ENCODE results near the gene RALGAPA1. TPM values are rescaled to one million over a fixed set of nuclear protein-coding genes. Genes with fewer than 3 reads are reported as not detected.
"Not testable (repeated sequence)": the region's sequence is repeated elsewhere in the genome, so short reads cannot be mapped to it uniquely, and the experiment has no call there.

RALGAPA1 gene
- 10 to 100 TPM; 38.9 to 60.2 TPM for total RNA-seq

DNA sequence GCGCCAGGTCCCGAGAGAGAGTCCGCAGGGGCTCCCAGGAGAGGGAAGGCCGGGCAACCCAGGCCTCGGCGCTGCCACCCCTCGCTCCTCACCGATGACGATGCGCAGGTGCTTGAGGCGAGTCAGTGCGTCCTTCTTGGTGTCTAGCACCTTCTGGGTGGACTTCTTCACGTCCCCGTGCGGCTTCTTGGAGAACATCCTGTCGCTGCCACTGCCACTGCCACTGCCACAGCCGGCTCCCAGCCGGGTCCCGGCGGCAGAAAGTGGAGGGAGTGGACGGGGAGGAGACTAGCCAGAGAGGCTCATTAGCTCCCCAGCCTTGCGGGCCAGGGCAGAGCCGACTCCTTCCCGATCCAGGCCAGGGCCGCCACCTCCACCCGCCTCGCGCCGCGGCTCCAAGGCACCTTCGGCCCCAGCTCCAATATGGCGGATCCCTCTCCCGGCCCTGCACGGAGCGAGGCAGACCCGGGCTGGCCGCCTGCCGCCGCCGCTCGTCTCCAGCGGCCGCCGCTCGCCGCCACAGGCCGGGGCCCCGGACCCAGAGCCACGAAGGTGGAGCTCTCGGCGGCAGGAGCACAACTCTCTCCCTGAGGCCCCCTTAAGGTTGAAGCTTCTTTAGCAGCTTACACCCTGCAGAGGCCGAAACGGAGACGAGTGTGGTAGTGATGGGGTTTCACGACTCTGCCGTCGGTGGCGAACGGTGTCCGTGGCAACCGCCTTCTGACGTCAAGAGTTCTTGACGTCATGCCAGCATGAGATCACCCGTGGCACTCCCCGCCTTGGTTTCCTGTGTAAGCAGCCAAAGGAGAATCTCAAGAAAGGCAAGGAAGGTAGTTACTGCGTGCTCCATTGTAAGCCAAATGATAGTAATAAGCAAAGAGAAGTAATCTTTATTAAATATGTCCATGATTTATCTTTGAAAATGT is at the start of gene RALGAPA1:
Gene RALGAPA1, minus strand, starts transcription at position 658 of the 926 bp plus-strand sequence. Its CDS starts 460 bp downstream, at position 198.
- Mint-ChIP-seq H3K4me3 (peak within 1 kb of the TSS; percentile 100), H3K27ac (peak within 1 kb of the TSS; percentile 92), H3K4me1 (ENCODE audit: low read depth in 2 of 2) (peaks cover 18 to 26% of the 10 kb centered on the region in 2 donors)
- not testable (repeated sequence) for H3K9me3 Mint-ChIP-seq, H3K36me3 Mint-ChIP-seq, H3K27me3 Mint-ChIP-seq
- DNase-seq (ENCODE audit: low spot score): peak; percentile 93
- peak; percentile 98 to 99 for ATAC-seq

- Mint-ChIP-seq H3K4me3 (no peak overlapping the region), H3K4me1 (ENCODE audit: low read depth in 2 of 2) (peaks cover 0 to 4% of the 10 kb centered on the region in 2 donors), H3K27ac (no peak overlapping the region), H3K27me3 (no peaks in the 10 kb centered on the region), H3K9me3 (no peaks in the 10 kb centered on the region), H3K36me3 (peaks cover 12% of the 10 kb centered on the region)
- ATAC-seq (no peak), DNase-seq (ENCODE audit: low spot score) (no peak)
These were observed 49.6 kb upstream of the RALGAPA1 start for GRCh38 chr14:35858521-35859209.

DNA sequence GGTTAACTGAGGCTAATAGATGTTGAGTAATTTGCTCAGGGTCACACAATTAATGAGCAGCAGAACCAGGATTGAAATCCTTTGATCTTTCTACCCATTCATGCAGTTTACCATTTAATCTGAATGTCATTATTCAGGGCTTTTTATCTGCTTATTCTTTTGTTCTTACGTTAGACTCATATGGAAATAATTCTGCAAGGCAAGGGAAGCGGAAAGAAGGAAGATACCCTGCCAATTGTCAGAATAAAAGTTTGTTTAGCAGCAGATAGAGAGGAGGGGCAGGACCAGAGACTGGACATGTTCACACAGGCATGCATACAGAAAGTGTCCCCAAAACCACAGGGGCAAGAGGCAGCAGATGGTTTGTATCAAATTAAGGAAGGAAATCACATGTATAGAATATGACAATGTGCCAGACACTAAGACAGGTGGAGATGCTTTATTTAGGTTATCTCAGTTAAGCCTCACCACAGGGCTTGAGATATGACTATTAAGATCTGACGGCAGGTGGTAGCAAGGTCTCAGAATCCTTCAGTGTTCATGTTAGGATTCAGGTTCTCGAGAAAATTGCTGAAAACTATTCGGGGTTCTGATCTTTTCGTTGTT is 46.9 kb upstream of the RALGAPA1 start:
- H3K9me3 Mint-ChIP-seq: no peaks in the 10 kb centered on the region
- no peak overlapping the region for H3K4me3 Mint-ChIP-seq
- no peaks in the 10 kb centered on the region for H3K27me3 Mint-ChIP-seq
- peaks cover 0 to 4% of the 10 kb centered on the region in 2 donors for H3K4me1 Mint-ChIP-seq (ENCODE audit: low read depth in 2 of 2)
- peaks cover 16% of the 10 kb centered on the region for H3K36me3 Mint-ChIP-seq
- DNase-seq (ENCODE audit: low spot score) (no peak), ATAC-seq (no peak)
- H3K27ac Mint-ChIP-seq: no peak overlapping the region

- Mint-ChIP-seq H3K9me3 (no peaks in the 10 kb centered on the region), H3K27me3 (no peaks in the 10 kb centered on the region), H3K27ac (no peak overlapping the region), H3K4me1 (ENCODE audit: low read depth in 2 of 2) (peaks cover 0 to 4% of the 10 kb centered on the region in 2 donors), H3K36me3 (peaks cover 18% of the 10 kb centered on the region), H3K4me3 (no peak overlapping the region)
- DNase-seq (ENCODE audit: low spot score): no peak
- no peak for ATAC-seq
These were observed 45.7 kb upstream of the RALGAPA1 start for GRCh38 chr14:35854696-35855270.

GRCh38 chr14:35853225-35853624 is 44.1 kb upstream of the RALGAPA1 start:
- H3K4me1 Mint-ChIP-seq (ENCODE audit: low read depth in 2 of 2): peaks cover 0 to 4% of the 10 kb centered on the region in 2 donors
- no peak overlapping the region for H3K27ac Mint-ChIP-seq
- no peaks in the 10 kb centered on the region for H3K9me3 Mint-ChIP-seq
- H3K4me3 Mint-ChIP-seq: no peak overlapping the region
- ATAC-seq (no peak), DNase-seq (ENCODE audit: low spot score) (no peak)
- peaks cover 13% of the 10 kb centered on the region for H3K36me3 Mint-ChIP-seq
- no peaks in the 10 kb centered on the region for H3K27me3 Mint-ChIP-seq

GRCh38 chr14:35851823-35852222 is 42.7 kb upstream of the RALGAPA1 start:
- Mint-ChIP-seq H3K9me3 (no peaks in the 10 kb centered on the region), H3K4me1 (ENCODE audit: low read depth in 2 of 2) (peaks cover 0 to 4% of the 10 kb centered on the region in 2 donors), H3K27ac (no peak overlapping the region), H3K4me3 (no peak overlapping the region), H3K36me3 (peaks cover 13% of the 10 kb centered on the region), H3K27me3 (no peaks in the 10 kb centered on the region)
- no peak for DNase-seq (ENCODE audit: low spot score)
- no peak for ATAC-seq

DNA sequence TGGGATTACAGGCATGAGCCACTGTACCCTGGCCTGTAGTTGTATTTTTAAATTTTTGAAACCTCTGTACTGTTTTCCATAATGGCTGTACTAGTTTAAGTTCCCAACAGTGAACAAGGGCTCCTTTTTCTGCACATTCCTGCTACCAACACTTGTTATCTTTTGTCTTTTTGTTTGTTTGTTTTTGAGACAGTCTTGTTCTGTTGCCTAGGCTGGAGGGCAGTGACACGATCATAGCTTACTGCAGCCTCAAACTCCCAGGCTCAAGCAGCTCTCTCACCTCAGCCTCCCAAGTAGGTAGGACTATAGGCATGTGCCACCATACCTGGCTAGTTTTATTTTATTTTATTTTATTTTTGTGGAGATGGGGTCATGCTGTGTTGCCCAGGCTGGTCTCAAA is 40.0 kb upstream of the RALGAPA1 start:
- Mint-ChIP-seq H3K36me3 (peaks cover 20% of the 10 kb centered on the region), H3K9me3 (no peaks in the 10 kb centered on the region), H3K27ac (no peak overlapping the region), H3K27me3 (no peaks in the 10 kb centered on the region), H3K4me1 (ENCODE audit: low read depth in 2 of 2) (peaks cover 0 to 3% of the 10 kb centered on the region in 2 donors), H3K4me3 (no peak overlapping the region)
- ATAC-seq (no peak), DNase-seq (ENCODE audit: low spot score) (no peak)

GRCh38 chr14:35847636-35848035 is 38.5 kb upstream of the RALGAPA1 start:
- ATAC-seq: no peak
- no peak for DNase-seq (ENCODE audit: low spot score)
- Mint-ChIP-seq H3K4me3 (no peak overlapping the region), H3K27me3 (no peaks in the 10 kb centered on the region), H3K4me1 (ENCODE audit: low read depth in 2 of 2) (peaks cover 0 to 3% of the 10 kb centered on the region in 2 donors), H3K9me3 (peaks cover 4% of the 10 kb centered on the region), H3K27ac (no peak overlapping the region), H3K36me3 (peaks cover 28% of the 10 kb centered on the region)

- Mint-ChIP-seq H3K27me3 (no peaks in the 10 kb centered on the region), H3K4me3 (no peak overlapping the region), H3K4me1 (ENCODE audit: low read depth in 2 of 2) (peaks cover 0 to 3% of the 10 kb centered on the region in 2 donors), H3K27ac (no peak overlapping the region), H3K9me3 (peaks cover 15% of the 10 kb centered on the region), H3K36me3 (peaks cover 44% of the 10 kb centered on the region)
- ATAC-seq: no peak
- no peak for DNase-seq (ENCODE audit: low spot score)
These were observed 35.4 kb upstream of the RALGAPA1 start for GRCh38 chr14:35844494-35844893.

- DNase-seq (ENCODE audit: low spot score); H3K4me3 Mint-ChIP-seq; H3K27ac Mint-ChIP-seq; H3K4me1 Mint-ChIP-seq (ENCODE audit: low read depth in 2 of 2); H3K27me3 Mint-ChIP-seq; ATAC-seq: not testable (repeated sequence)
- Mint-ChIP-seq H3K9me3 (peaks cover 15% of the 10 kb centered on the region), H3K36me3 (peaks cover 59% of the 10 kb centered on the region)
These were observed 33.1 kb upstream of the RALGAPA1 start for GRCh38 chr14:35842245-35842644.

DNA sequence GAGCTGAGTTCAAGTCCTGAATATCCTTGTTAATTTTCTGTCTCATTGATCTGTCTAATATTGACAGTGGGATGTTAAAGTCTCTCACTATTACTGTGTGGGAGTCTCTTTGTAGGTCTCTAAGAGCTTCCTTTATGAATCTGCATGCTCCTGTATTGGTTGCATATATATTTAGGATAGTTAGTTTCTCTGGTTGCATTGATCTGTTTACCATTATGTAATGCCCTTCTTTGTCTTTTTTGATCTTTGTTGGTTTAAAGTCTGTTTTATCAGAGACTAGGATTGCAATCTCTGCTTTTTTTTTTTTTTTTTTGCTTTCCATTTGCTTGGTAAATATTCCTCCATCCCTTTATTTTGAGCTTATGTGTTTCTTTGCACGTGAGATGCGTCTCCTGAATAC is 32.6 kb upstream of the RALGAPA1 start:
- not testable (repeated sequence) for ATAC-seq; H3K4me3 Mint-ChIP-seq; H3K27me3 Mint-ChIP-seq; H3K27ac Mint-ChIP-seq; H3K4me1 Mint-ChIP-seq (ENCODE audit: low read depth in 2 of 2); DNase-seq (ENCODE audit: low spot score)
- H3K36me3 Mint-ChIP-seq: peaks cover 59% of the 10 kb centered on the region
- H3K9me3 Mint-ChIP-seq: peaks cover 15% of the 10 kb centered on the region

DNA sequence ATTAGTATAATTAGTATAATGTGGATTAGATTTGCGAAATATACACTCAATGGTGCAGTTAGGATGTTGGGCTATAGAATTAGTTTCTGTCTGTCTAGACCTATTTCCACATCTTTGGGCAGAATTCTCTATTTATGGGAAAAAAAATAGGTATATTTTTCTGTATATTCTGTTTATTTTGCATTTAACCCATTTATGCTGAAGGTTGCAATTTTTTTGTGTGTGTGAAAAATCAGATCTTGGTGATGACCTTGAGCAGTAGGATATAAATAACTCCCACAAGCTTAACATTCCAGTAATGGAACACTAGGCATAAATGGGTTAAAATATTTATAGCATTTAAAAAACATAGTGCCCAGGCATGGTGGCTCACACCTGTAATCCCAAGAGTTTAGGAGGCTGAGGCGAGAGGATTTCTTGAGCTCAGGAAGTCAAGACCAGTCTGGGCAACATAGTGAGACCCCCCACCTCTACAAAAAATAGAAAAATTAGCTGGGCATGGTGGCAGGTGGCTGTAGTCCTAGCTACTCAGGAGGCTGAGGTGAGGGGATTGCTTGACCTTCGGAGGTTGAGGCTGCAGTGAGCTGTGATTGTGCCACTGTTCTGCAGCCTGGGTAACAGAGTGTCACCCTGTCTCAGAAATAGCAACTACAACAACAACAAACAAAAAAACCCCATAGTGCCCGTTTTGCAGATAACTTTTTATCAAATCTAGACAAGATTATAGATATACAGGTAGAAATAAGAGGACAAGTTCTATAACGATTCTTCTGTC is 26.3 kb upstream of the RALGAPA1 start:
- H3K27ac Mint-ChIP-seq: no peak overlapping the region
- no peaks in the 10 kb centered on the region for H3K9me3 Mint-ChIP-seq
- ATAC-seq (no peak), DNase-seq (ENCODE audit: low spot score) (no peak)
- peaks cover 0 to 2% of the 10 kb centered on the region in 2 donors for H3K4me1 Mint-ChIP-seq (ENCODE audit: low read depth in 2 of 2)
- no peak overlapping the region for H3K4me3 Mint-ChIP-seq
- H3K36me3 Mint-ChIP-seq: peaks cover 24% of the 10 kb centered on the region
- H3K27me3 Mint-ChIP-seq: no peaks in the 10 kb centered on the region

- DNase-seq (ENCODE audit: low spot score) (no peak), ATAC-seq (no peak)
- Mint-ChIP-seq H3K9me3 (no peaks in the 10 kb centered on the region), H3K4me3 (peak overlapping the region; percentile 10), H3K36me3 (no peaks in the 10 kb centered on the region), H3K4me1 (ENCODE audit: low read depth in 2 of 2) (peaks cover 16% of the 10 kb centered on the region in 2 donors), H3K27ac (no peak overlapping the region), H3K27me3 (no peaks in the 10 kb centered on the region)
These were observed 20.4 kb upstream of the RALGAPA1 start for GRCh38 chr14:35829449-35829848.
